Fibroblast of lung (primary cell): ENCODE results near the gene DNAAF8. TPM values are rescaled to one million over a fixed set of nuclear protein-coding genes. Genes with fewer than 3 reads are reported as not detected.

Experiments
- DNase-seq, 2 donors: peaks; one replicate each; pipeline versions ENCODE4 v3.0.0 to v3.0.0-alpha.2; 2010; ENCODE audit warnings: low read depth in 2 of 2
- H2AFZ ChIP-seq: 2 replicates; pipeline ENCODE4 v1.5.1; 2012; ENCODE audit warnings: low read length, control low read depth, inconsistent platforms
- H3K27ac ChIP-seq: 2 replicates; pipeline ENCODE4 v1.5.1; 2011; ENCODE audit warnings: low read length, control low read depth; ENCODE audit not compliant: insufficient read depth
- H3K27me3 ChIP-seq: 2 replicates; pipeline ENCODE4 v1.5.1; 2011; ENCODE audit warnings: mild to moderate bottlenecking, low read length; ENCODE audit not compliant: control insufficient read depth, insufficient read depth
- H3K36me3 ChIP-seq: 2 replicates; pipeline ENCODE4 v1.5.1; 2011; ENCODE audit warnings: low read length; ENCODE audit not compliant: control insufficient read depth, insufficient read depth
- H3K4me1 ChIP-seq: 2 replicates; pipeline ENCODE4 v1.5.1; 2011; ENCODE audit warnings: low read length; ENCODE audit not compliant: control insufficient read depth, insufficient read depth; ENCODE audit errors: extremely low read depth
- H3K4me2 ChIP-seq: 2 replicates; pipeline ENCODE4 v1.5.1; 2011; ENCODE audit warnings: low read length, control low read depth; ENCODE audit not compliant: insufficient read depth; ENCODE audit errors: extremely low read depth
- H3K4me3 ChIP-seq, 4 experiments: fragments of 200-600 bp in 1 of 4; sonication (generic) in 1 of 4; replicated peaks in 1 of 4; 2 replicates each; pipeline ENCODE4 v1.5.1; 2011 to 2016; ENCODE audit warnings: low read length in 4 of 4, low read depth in 3 of 4, mild to moderate bottlenecking in 3 of 4, control low read depth in 2 of 4, inconsistent platforms in 1 of 4, mixed read lengths in 1 of 4; ENCODE audit not compliant: insufficient read depth in 1 of 4; ENCODE audit errors: control extremely low read depth in 1 of 4
- H3K79me2 ChIP-seq: 2 replicates; pipeline ENCODE4 v1.5.1; 2012; ENCODE audit warnings: mild to moderate bottlenecking, low read length, inconsistent platforms; ENCODE audit not compliant: control insufficient read depth, insufficient read depth
- H3K9ac ChIP-seq: 2 replicates; pipeline ENCODE4 v1.5.1; 2011; ENCODE audit warnings: mild to moderate bottlenecking, low read length, control low read depth; ENCODE audit not compliant: insufficient read depth
- H3K9me3 ChIP-seq: 2 replicates; pipeline ENCODE4 v1.5.1; 2012; ENCODE audit warnings: low read depth, low read length; ENCODE audit not compliant: control insufficient read depth, insufficient read depth
- H4K20me1 ChIP-seq: 2 replicates; pipeline ENCODE4 v1.5.1; 2011; ENCODE audit warnings: low read length; ENCODE audit not compliant: control insufficient read depth, insufficient read depth; ENCODE audit errors: extremely low read depth
- CTCF ChIP-seq, 2 donors: IDR thresholded peaks in 1 of 2; conservative IDR thresholded peaks in 1 of 2; 1 replicate in 1 of 2; 2 replicates in 1 of 2; pipeline ENCODE4 v1.5.1; 2011 to 2012; ENCODE audit warnings: low read length in 2 of 2, control low read depth in 1 of 2, inconsistent platforms in 1 of 2, low read depth in 1 of 2, mild to moderate bottlenecking in 1 of 2
- EZH2 ChIP-seq: IDR thresholded peaks from 2 replicates; pipeline ENCODE4 v1.5.1; 2012; ENCODE audit warnings: low read length, control low read depth, mild to moderate bottlenecking; ENCODE audit errors: missing control alignments
- polyA plus RNA-seq, 2 donors: library from polyadenylated mRNA; depleted of rRNA in 1 of 2; stranded (reverse) in 1 of 2; unstranded in 1 of 2; fragments of >200 nt; gene quantifications; 2 replicates each; pipeline ENCODE4 v1.2.1, GENCODE V29; 2011 to 2012; ENCODE audit warnings: missing spikeins in 1 of 2
- total RNA-seq: library from RNA; depleted of rRNA; stranded (reverse); fragments of >200 nt; gene quantifications from 2 replicates; pipeline ENCODE4 v1.2.1, GENCODE V29; 2014

DNAAF8 gene
- total and polyA plus RNA-seq, 2 donors (not counting 1 experiment from before 2014, with no cell fraction given): 0.50 to 0.95 TPM

GRCh38 chr16:4752351-4753100, 18.2 kb downstream of the DNAAF8 start:
- H3K4me3 ChIP-seq: no peak overlapping the region
- H3K4me2 ChIP-seq: no peak overlapping the region
- H3K79me2 ChIP-seq: no peaks in the 10 kb centered on the region
- H3K4me1 ChIP-seq: no peaks in the 10 kb centered on the region
- H3K9ac ChIP-seq: no peak overlapping the region
- TF ChIP-seq CTCF (conservative IDR thresholded peaks at IDR 0.05 in 1 of 2, IDR thresholded peaks at IDR 0.05 in 1 of 2; ENCODE audit: low read depth in 1 of 2, low read length in 2 of 2) (no peak), EZH2 (no peak)
- H3K9me3 ChIP-seq: no peaks in the 10 kb centered on the region
- no peak overlapping the region for H2AFZ ChIP-seq
- DNase-seq: no peak
- no peaks in the 10 kb centered on the region for H4K20me1 ChIP-seq
- H3K27me3 ChIP-seq: no peaks in the 10 kb centered on the region
- H3K36me3 ChIP-seq: peaks cover 15% of the 10 kb centered on the region
- H3K27ac ChIP-seq: no peak overlapping the region

GRCh38 chr16:4753227-4753626, 18.9 kb downstream of the DNAAF8 start:
- Histone ChIP-seq H3K9me3 (no peaks in the 10 kb centered on the region), H3K4me2 (no peak overlapping the region), H3K4me1 (no peaks in the 10 kb centered on the region), H3K79me2 (no peaks in the 10 kb centered on the region), H4K20me1 (no peaks in the 10 kb centered on the region), H3K27ac (no peak overlapping the region), H3K27me3 (no peaks in the 10 kb centered on the region), H3K4me3 (no peak overlapping the region), H3K9ac (no peak overlapping the region), H3K36me3 (peaks cover 16% of the 10 kb centered on the region), H2AFZ (no peak overlapping the region)
- DNase-seq: no peak
- no peak for TF ChIP-seq EZH2

GRCh38 chr16:4754865-4755264, 20.5 kb downstream of the DNAAF8 start:
- Histone ChIP-seq H3K4me3 (no peak overlapping the region), H3K9me3 (no peaks in the 10 kb centered on the region), H3K4me1 (no peaks in the 10 kb centered on the region), H3K27ac (no peak overlapping the region), H4K20me1 (no peaks in the 10 kb centered on the region), H3K36me3 (peaks cover 18% of the 10 kb centered on the region), H3K4me2 (no peak overlapping the region), H3K79me2 (no peaks in the 10 kb centered on the region), H2AFZ (no peak overlapping the region), H3K9ac (no peak overlapping the region), H3K27me3 (no peaks in the 10 kb centered on the region)
- DNase-seq: no peak
- TF ChIP-seq CTCF (conservative IDR thresholded peaks at IDR 0.05 in 1 of 2, IDR thresholded peaks at IDR 0.05 in 1 of 2; ENCODE audit: low read depth in 1 of 2, low read length in 2 of 2) (no peak), EZH2 (no peak)
